Activated naive CD4-positive, alpha-beta T cell treated with anti-CD3 and anti-CD28 coated beads, Interleukin-2, amount 50 U/mL, for 24 hours (primary cell): ENCODE results near the gene NBPF1.
A peak's percentile ranks its signal among the peaks of the same experiment; 100 is the strongest.
"Not testable (repeated sequence)": the region's sequence is repeated elsewhere in the genome, so short reads cannot be mapped to it uniquely, and the experiment has no call there.

Experiments
- H3K27ac Mint-ChIP-seq: one replicate; pipeline ENCODE4 v1.8.0; 2021; ENCODE audit warnings: mild to moderate bottlenecking, mixed read lengths
- H3K27me3 Mint-ChIP-seq: one replicate; pipeline ENCODE4 v1.8.0; 2021; ENCODE audit warnings: mixed read lengths
- H3K36me3 Mint-ChIP-seq: one replicate; pipeline ENCODE4 v1.8.0; 2021; ENCODE audit warnings: mixed read lengths
- H3K4me1 Mint-ChIP-seq: one replicate; pipeline ENCODE4 v1.8.0; 2021; ENCODE audit warnings: mixed read lengths
- H3K4me3 Mint-ChIP-seq: one replicate; pipeline ENCODE4 v1.8.0; 2021; ENCODE audit warnings: mild to moderate bottlenecking, mixed read lengths
- H3K9me3 Mint-ChIP-seq: one replicate; pipeline ENCODE4 v1.8.0; 2021; ENCODE audit warnings: mixed read lengths

NBPF1 gene

DNA sequence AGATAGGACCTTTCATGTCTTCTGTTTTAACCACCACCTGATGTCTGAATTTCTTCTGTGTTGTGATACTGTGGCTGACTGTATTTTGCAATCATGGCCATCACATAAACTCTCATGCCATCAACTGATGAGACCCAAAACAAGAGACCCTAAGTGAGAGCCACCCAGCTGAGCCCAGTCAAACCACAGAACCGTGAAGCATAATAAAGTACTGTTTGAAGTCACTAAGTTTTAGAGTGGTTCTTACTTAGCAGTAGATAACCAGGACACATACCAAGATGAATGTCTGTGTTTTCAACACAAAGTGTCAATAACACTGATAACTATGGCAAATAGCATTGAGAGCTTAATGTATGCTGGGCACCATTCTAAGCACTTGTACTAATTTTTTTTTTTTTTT lies 63.8 kb downstream of the NBPF1 start:
- not testable (repeated sequence) for H3K9me3 Mint-ChIP-seq, H3K4me3 Mint-ChIP-seq, H3K27me3 Mint-ChIP-seq, H3K27ac Mint-ChIP-seq, H3K4me1 Mint-ChIP-seq, H3K36me3 Mint-ChIP-seq

- H3K27ac Mint-ChIP-seq, H3K4me1 Mint-ChIP-seq, H3K27me3 Mint-ChIP-seq, H3K9me3 Mint-ChIP-seq, H3K4me3 Mint-ChIP-seq, H3K36me3 Mint-ChIP-seq: not testable (repeated sequence)
Observed at GRCh38 chr1:16547502-16548241, 65.7 kb downstream of the NBPF1 start.

DNA sequence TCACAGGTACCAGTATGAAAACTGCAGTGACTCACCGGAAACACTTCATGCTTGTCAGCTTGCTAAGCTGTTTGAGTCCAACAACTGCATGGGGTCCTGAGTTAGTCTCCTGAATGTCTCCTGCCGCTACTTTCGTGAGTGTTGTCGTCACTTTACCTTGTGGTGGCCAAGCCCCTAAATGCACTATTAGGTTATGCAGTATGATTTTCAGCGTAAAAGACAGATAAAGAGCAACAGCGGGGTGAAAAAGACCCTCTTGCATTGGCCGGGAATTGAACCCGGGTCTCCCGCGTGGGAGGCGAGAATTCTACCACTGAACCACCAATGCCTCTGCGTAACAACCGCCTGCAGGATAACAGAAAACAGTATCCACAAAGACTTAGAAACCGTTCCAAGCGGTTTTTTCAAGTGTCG lies 67.7 kb downstream of the NBPF1 start:
- H3K4me3 Mint-ChIP-seq, H3K27ac Mint-ChIP-seq, H3K4me1 Mint-ChIP-seq, H3K36me3 Mint-ChIP-seq, H3K27me3 Mint-ChIP-seq, H3K9me3 Mint-ChIP-seq: not testable (repeated sequence)

DNA sequence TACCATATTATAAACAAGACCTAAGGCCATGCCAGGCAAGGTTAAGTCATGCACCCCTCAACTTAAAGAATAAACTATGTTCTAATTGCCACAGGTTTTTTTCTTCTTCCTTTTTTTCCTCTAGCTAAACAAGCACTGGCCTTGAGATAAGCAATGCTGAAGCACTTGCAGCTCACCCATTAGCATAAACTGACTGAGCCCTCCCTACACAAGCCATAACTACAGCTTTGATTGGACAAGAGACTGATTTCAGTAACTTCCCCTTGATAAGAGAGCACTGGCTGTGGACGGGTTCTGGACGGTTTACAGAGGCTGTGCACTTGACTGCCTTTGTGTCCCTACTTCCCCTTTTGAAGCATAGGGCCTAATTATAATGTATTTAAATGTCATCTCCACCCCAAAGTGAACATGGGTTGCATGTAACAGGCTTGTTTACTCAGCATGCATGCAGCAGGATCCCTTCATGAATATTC lies 72.9 kb downstream of the NBPF1 start:
- H3K4me3 Mint-ChIP-seq, H3K36me3 Mint-ChIP-seq, H3K27me3 Mint-ChIP-seq, H3K9me3 Mint-ChIP-seq, H3K27ac Mint-ChIP-seq, H3K4me1 Mint-ChIP-seq: not testable (repeated sequence)

- not testable (repeated sequence) for H3K36me3 Mint-ChIP-seq, H3K9me3 Mint-ChIP-seq, H3K4me3 Mint-ChIP-seq
Observed at GRCh38 chr1:16537528-16537927, 75.8 kb downstream of the NBPF1 start.

DNA sequence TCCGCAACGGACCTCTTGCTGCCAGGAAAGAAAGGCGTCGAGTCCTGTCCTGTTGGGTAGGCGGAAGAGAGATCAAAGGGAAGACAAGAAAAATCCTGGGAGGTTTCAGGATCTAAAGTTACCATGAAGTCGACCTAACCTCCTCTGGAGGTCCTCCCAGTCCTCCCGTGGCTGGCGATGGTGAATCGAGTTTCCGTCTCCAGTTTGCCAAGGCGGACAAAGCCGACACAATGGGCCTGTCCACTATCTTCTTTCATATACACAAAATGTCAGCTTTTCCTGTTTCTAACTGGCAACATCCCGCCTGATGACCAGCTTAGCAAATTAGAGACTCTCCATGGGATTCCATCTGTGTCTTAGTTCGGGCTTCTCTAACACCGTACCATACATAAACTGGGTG lies 76.6 kb downstream of the NBPF1 start:
- not testable (repeated sequence) for H3K4me1 Mint-ChIP-seq, H3K4me3 Mint-ChIP-seq, H3K9me3 Mint-ChIP-seq, H3K36me3 Mint-ChIP-seq, H3K27ac Mint-ChIP-seq
- peaks cover 13% of the 10 kb centered on the region for H3K27me3 Mint-ChIP-seq

More at GRCh38 chr1:16537528-16537927, 75.8 kb downstream of the NBPF1 start:
- H3K27ac Mint-ChIP-seq, H3K4me1 Mint-ChIP-seq: not testable (repeated sequence)
- H3K27me3 Mint-ChIP-seq = peaks cover 10% of the 10 kb centered on the region

- not testable (repeated sequence) for H3K9me3 Mint-ChIP-seq, H3K4me3 Mint-ChIP-seq
Observed at GRCh38 chr1:16535898-16536297, 77.5 kb downstream of the NBPF1 start.

DNA sequence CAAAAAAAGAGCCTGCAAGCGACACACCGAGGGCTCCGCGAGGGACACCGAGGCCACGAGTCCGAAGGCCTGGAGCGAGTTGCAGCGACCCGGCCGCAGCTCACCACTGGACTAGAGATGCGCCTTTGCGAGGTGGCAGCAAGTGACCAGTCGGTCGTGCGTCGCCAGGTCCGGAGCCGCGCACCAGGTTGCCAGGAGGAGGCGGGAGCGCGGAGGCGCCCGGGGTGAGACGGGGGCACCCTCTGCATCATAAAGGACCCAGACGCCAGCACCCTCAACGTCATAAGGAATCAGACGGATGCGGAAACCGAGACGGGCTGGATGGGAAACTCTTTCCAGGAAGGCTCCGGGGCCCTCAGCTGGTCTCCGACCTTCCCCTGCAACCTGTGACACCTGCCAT lies 77.9 kb downstream of the NBPF1 start:
- Mint-ChIP-seq H3K27me3 (peaks cover 16% of the 10 kb centered on the region), H3K4me3 (peak overlapping the region; percentile 30)
- H3K9me3 Mint-ChIP-seq, H3K4me1 Mint-ChIP-seq, H3K27ac Mint-ChIP-seq, H3K36me3 Mint-ChIP-seq: not testable (repeated sequence)

More at GRCh38 chr1:16535898-16536297, 77.5 kb downstream of the NBPF1 start:
- H3K4me1 Mint-ChIP-seq, H3K36me3 Mint-ChIP-seq, H3K27ac Mint-ChIP-seq: not testable (repeated sequence)
- H3K27me3 Mint-ChIP-seq = peaks cover 16% of the 10 kb centered on the region

DNA sequence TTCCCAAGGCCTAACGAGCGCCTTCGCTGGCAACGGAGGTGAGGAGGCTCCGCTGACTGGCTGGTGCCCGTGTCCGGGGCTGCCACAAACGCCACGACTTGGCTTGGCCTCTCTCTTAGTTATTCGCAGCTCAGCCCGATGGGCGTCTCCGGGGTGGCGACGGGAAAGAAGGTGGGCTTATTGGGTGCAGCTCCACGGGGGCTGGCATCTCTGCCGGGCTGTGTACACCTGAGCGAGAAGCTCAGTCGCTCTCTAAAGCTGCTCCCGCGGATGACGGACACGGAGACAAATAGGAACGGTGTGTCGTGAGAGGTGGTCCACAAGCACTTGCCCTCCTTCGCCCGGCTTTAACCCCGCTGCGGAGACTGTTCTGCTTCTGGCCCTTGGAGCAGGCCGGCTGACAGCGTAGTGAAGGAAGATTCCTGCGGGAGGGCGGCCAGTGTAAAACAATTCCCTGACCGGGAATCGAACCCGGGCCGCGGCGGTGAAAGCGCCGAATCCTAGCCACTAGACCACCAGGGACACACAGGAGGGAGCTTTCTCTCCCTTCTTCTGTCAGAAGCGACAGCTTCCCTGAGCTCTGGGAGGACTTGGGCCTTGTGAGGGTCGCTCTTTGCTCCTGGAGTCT lies 78.4 kb downstream of the NBPF1 start:
- not testable (repeated sequence) for H3K27ac Mint-ChIP-seq, H3K9me3 Mint-ChIP-seq
- H3K27me3 Mint-ChIP-seq = peaks cover 14% of the 10 kb centered on the region

GRCh38 chr1:16534239-16534828 lies 79.0 kb downstream of the NBPF1 start:
- H3K4me3 Mint-ChIP-seq = peak overlapping the region; percentile 23
- H3K27me3 Mint-ChIP-seq = peaks cover 14% of the 10 kb centered on the region
- not testable (repeated sequence) for H3K36me3 Mint-ChIP-seq, H3K4me1 Mint-ChIP-seq, H3K9me3 Mint-ChIP-seq, H3K27ac Mint-ChIP-seq

More for the DNA sequence above, 78.4 kb downstream of the NBPF1 start:
- peak overlapping the region; percentile 75 for H3K4me3 Mint-ChIP-seq
- not testable (repeated sequence) for H3K4me1 Mint-ChIP-seq, H3K36me3 Mint-ChIP-seq

DNA sequence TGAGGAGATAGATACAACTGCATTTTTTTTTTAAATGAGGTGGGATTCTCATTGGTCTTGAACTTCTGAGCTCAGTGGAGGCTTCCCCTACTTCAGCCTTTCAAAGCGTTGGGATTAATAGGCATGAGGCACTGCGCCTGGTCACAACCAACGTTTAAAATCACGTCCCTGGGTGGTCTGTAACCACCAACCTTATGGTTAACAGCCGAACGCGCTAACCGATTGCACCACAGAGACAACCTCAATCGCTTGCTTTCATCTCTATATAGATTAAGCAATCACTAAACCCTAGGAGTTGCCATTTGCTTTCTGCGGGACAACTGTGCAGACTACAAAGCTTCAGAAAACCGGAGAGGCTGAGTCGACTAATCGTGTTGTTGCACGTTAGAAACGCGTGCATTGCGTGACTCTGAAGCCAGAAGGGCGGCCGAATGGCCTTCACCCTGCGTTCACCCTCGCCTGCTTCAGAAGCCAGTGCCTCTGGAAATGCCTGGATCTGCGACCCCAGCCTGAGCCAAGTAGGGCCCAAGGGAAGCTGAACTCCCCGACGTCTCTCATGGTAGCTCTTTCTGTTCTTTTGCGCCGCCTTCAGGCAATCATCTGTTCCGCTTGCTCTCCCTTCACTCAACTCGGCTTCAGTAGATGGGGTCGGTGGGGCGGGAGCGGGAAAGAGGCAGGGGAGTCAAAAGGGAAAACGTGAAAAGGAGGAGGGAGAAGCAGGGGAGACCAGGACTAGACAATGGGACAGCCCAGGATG lies 81.0 kb downstream of the NBPF1 start:
- H3K36me3 Mint-ChIP-seq, H3K27ac Mint-ChIP-seq, H3K4me1 Mint-ChIP-seq, H3K9me3 Mint-ChIP-seq: not testable (repeated sequence)
- peak overlapping the region; percentile 54 for H3K4me3 Mint-ChIP-seq
- H3K27me3 Mint-ChIP-seq = peaks cover 14% of the 10 kb centered on the region

- H3K27ac Mint-ChIP-seq = not testable (repeated sequence)
Observed at GRCh38 chr1:16528338-16528737, 85.0 kb downstream of the NBPF1 start.

GRCh38 chr1:16525769-16526168 lies 87.6 kb downstream of the NBPF1 start:
- not testable (repeated sequence) for H3K9me3 Mint-ChIP-seq, H3K27ac Mint-ChIP-seq, H3K4me3 Mint-ChIP-seq, H3K27me3 Mint-ChIP-seq, H3K4me1 Mint-ChIP-seq, H3K36me3 Mint-ChIP-seq

More at GRCh38 chr1:16528338-16528737, 85.0 kb downstream of the NBPF1 start:
- H3K36me3 Mint-ChIP-seq, H3K4me3 Mint-ChIP-seq, H3K27me3 Mint-ChIP-seq, H3K4me1 Mint-ChIP-seq, H3K9me3 Mint-ChIP-seq: not testable (repeated sequence)

DNA sequence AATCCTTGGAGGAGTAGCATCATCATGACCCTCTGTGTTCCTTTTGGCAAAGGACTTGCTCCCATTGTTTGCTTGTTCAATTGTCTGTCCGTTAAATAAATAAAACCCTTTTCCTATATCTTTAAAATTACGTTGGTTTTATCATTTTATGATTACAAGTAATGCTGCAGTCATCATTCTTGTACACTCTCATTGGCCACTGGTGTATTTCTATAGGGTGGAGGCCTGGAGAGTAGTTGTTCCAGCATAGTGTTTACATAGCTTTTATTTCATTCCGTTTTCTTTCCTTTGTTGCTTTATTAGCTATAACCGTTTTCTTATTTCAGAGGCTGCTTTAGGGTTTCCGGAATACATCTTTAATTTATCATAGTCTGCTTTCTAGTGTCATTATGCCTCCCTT lies 91.7 kb downstream of the NBPF1 start:
- H3K27me3 Mint-ChIP-seq = peaks cover 11% of the 10 kb centered on the region
- not testable (repeated sequence) for H3K36me3 Mint-ChIP-seq, H3K27ac Mint-ChIP-seq, H3K9me3 Mint-ChIP-seq, H3K4me3 Mint-ChIP-seq, H3K4me1 Mint-ChIP-seq

- peaks cover 11% of the 10 kb centered on the region for H3K27me3 Mint-ChIP-seq
- no peak overlapping the region for H3K4me3 Mint-ChIP-seq
- H3K36me3 Mint-ChIP-seq = no peaks in the 10 kb centered on the region
- H3K4me1 Mint-ChIP-seq = no peaks in the 10 kb centered on the region
- H3K9me3 Mint-ChIP-seq = no peaks in the 10 kb centered on the region
- no peak overlapping the region for H3K27ac Mint-ChIP-seq
Observed at GRCh38 chr1:16521288-16521583, 92.1 kb downstream of the NBPF1 start.
